ENCODE results near the gene TMEFF1. TPM values are rescaled to one million over a fixed set of nuclear protein-coding genes. Genes with fewer than 3 reads are reported as not detected.
"Not testable (repeated sequence)": the region's sequence is repeated elsewhere in the genome, so short reads cannot be mapped to it uniquely, and the experiment has no call there.

Gene TMEFF1, protein sequence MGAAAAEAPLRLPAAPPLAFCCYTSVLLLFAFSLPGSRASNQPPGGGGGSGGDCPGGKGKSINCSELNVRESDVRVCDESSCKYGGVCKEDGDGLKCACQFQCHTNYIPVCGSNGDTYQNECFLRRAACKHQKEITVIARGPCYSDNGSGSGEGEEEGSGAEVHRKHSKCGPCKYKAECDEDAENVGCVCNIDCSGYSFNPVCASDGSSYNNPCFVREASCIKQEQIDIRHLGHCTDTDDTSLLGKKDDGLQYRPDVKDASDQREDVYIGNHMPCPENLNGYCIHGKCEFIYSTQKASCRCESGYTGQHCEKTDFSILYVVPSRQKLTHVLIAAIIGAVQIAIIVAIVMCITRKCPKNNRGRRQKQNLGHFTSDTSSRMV
- under 1 TPM; 0.10 to 0.14 TPM for total RNA-seq

DNA sequence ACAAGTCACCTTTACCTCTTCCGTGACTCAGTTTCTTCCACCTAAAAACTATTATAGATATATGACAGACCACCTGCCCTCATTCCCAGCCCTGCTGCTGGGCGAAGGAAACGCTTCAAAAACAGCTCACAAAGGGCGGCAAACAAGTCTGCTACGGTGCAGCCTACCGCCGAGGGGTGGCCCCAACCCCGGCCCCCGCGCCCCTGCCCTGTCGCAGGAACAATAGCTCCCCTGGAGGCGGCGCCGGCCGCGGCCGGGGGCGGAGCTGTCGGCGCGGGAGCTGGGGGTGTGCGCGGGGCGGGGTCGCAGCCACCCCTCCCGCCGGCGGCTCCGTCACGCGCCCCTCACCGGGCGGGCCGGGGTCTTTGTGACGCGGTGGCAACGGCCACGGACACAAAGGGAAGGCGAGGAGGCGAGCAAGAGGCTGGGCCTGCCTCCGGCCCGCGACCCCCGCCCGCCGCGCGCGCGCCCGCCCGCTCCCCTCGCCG is at the start of gene TMEFF1:
Gene TMEFF1 (plus strand): TSS at position 362 of the 488 bp plus-strand sequence. CDS start 396 bp downstream, outside the sequence.
- no peaks in the 10 kb centered on the region for H3K36me3 Mint-ChIP-seq
- peaks cover 7% of the 10 kb centered on the region for H3K4me1 Mint-ChIP-seq
- peaks cover 30% of the 10 kb centered on the region for H3K27me3 Mint-ChIP-seq
- peak; percentile 68 for DNase-seq
- H3K27ac Mint-ChIP-seq, result no peak within 1 kb of the TSS
- peak within 1 kb of the TSS; percentile 71 for H3K4me3 Mint-ChIP-seq
- no peaks in the 10 kb centered on the region for H3K9me3 Mint-ChIP-seq

DNA sequence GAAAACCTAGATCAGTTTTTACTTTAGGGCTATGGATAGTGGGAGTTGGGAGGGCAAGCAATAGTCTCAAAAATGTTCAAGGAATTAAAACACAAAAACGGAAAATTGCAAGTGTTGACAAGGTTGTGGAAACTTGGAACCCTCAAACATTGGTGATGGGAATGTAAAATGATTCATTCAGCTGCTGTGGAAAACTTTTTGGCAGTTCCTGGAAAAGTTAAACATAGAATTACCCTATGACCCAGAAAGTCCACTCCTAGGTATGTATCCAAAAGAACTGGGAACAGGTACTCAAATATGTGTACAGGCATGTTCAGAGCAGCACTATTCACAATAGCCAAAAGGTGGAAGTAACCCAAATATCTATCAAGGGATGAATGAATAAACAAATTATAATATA is 47.2 kb upstream of the TMEFF1 start:
- H3K9me3 Mint-ChIP-seq, result no peaks in the 10 kb centered on the region
- H3K27ac Mint-ChIP-seq, result no peak overlapping the region
- H3K27me3 Mint-ChIP-seq, result peaks cover 7% of the 10 kb centered on the region
- no peak for DNase-seq
- H3K36me3 Mint-ChIP-seq, result peaks cover 3% of the 10 kb centered on the region
- peaks cover 31% of the 10 kb centered on the region for H3K4me1 Mint-ChIP-seq
- H3K4me3 Mint-ChIP-seq, result peak overlapping the region; percentile 83

DNA sequence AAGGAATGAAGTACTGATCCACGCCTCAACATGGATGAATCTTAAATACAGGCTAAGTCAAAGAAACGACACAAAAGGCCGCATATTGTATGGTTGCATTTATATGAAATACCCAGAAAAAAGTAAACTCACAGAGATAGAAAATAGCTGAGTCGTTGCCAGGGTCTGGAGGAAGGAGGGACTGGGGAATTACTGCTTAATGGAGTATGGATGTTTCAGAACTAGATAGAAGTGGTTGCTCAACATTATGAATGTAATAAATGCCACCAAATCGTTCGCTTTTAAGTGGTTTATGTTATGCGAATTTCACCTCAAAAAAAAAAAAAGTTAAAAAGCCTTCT is 46.8 kb upstream of the TMEFF1 start:
- Mint-ChIP-seq H3K4me1 (peaks cover 31% of the 10 kb centered on the region), H3K4me3 (peak overlapping the region; percentile 83), H3K9me3 (no peaks in the 10 kb centered on the region), H3K36me3 (peaks cover 3% of the 10 kb centered on the region), H3K27ac (peak overlapping the region; percentile 89), H3K27me3 (peaks cover 7% of the 10 kb centered on the region)
- DNase-seq, result no peak

DNA sequence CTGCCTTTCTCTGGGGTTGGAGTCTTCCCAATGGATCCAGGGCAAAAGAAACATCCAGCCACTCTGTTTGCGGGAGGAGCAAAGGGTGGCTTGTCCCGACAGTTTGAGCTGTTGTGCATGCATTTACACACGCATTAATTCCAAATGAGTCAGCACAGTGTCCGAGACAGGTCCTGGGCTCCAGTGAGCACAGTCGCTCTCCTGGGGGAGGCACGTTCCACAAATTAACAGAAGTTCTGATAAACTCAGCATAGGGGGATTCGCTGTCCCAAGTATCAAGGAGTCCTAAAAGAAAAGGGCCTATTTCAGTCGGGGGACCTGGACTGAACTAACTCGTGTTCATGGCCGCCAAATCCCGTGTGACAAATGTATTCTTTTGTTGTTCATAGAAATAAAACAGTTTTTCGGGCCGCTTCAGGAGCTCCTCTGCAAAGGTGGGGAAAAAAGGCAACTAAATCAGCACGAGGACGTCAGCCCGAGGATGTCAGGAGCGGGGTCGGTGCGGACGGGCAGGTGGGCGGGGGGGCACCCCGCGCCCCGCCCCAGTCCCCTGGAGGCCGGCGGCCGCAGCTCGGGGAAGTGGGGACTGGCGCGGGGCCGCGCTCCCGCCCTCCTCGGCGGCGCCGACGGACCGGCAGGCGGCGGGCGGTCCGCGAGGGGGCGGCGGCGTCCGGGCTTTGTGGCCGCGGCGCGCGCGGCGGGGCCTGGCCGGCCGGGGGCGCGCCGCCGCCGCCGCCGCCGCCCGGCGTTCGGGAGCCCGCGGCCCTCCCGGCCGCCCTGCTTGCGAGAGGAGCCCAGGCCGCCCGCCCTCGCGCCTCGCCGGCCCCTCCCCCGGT is 46.2 kb upstream of the TMEFF1 start, which contains the start of gene MSANTD3:
Gene MSANTD3 (plus strand): TSS at position 614 of the 836 bp plus-strand sequence. CDS start 14,796 bp downstream, outside the sequence.
- Mint-ChIP-seq H3K9me3 (no peaks in the 10 kb centered on the region), H3K4me1 (peaks cover 31% of the 10 kb centered on the region), H3K36me3 (peaks cover 3% of the 10 kb centered on the region), H3K27ac (peak within 1 kb of the TSS; percentile 89), H3K4me3 (peak within 1 kb of the TSS; percentile 84), H3K27me3 (peaks cover 7% of the 10 kb centered on the region)
- DNase-seq, result peak; percentile 66

DNA sequence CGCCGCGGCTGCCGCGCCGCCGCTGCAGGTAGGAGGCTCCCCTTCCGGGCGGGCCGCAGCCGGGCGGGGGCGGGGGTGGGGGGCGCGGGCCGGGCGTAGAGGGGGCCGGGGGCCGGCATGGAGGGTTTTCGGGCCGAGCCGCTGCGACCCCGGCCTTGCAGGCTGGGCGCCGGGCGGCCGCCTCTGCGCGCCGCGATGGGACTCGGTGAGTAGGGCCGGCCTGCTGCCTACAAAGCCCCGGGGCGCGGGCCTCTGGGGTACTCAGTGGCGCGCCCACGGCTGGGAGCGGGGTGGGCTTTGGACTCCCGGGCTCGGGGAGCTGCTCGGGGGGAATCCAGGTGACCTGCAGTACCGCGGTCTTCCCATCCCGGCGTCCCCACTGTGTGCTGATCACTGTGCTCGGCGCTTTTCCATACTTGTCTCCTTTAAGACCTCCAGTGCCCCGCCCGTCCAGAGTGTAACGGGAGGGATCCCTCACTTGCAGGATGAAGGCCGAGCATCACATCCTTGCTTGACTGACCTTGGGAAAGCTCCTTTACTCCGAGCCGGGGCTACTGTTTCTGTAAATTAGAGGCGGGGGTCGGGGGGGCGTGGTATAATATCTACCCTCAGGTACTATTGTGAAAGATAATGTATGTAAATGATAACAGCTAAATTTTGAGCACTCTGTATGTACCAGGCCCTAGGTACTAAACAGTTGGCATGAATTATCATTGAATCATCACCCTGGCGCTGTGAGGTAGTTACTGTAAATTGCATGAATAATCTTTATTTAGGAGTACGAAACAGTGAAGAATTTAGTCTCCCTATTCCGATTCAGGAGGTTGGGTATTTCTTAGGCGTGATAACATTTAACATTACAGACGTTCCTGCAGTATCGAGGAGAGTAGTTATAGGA is 45.3 kb upstream of the TMEFF1 start:
- H3K4me3 Mint-ChIP-seq, result peak overlapping the region; percentile 84
- peaks cover 6% of the 10 kb centered on the region for H3K27me3 Mint-ChIP-seq
- H3K9me3 Mint-ChIP-seq, result no peaks in the 10 kb centered on the region
- H3K4me1 Mint-ChIP-seq, result peaks cover 31% of the 10 kb centered on the region
- H3K36me3 Mint-ChIP-seq, result peaks cover 3% of the 10 kb centered on the region
- H3K27ac Mint-ChIP-seq, result peak overlapping the region; percentile 40
- no peak for DNase-seq

DNA sequence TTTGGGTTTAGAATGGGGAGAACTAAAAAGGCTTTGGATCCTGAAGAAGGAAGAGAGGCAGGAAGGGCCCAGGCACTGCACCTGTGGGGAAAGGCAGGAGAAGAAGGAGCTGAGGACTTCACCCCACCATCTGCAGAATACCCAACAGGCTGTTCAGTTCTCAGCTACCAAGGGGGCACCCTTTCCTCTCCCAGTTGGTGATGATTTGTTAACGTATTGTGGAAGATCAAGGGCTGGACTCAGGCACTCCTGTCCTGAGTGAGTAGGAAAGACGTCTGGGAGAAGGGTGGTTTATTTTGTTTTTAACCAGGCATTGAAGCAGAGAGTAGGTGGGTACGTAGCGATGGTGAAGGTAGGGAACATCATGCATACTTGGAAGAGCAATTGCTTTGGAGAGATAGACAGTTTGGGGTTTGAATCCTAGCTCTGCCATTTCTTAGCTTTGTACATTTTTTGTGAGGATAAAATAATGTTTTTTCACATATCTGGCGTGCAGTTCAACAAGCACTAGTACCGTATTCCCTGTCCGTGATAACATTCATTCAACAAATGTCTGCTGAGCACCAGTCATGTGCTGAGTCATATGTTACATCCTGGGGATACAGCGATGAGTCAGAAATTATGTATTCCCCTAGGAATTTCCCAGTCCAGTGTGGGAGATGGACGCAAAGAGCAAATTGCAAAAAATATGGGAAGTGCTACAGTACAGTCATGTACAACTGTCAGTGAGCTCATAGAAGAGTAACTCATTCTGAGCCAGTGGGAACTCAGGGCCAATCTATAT is 43.9 kb upstream of the TMEFF1 start:
- Mint-ChIP-seq H3K36me3 (peaks cover 3% of the 10 kb centered on the region), H3K27me3 (no peaks in the 10 kb centered on the region), H3K27ac (no peak overlapping the region), H3K4me1 (peaks cover 31% of the 10 kb centered on the region), H3K9me3 (no peaks in the 10 kb centered on the region), H3K4me3 (no peak overlapping the region)
- no peak for DNase-seq

DNA sequence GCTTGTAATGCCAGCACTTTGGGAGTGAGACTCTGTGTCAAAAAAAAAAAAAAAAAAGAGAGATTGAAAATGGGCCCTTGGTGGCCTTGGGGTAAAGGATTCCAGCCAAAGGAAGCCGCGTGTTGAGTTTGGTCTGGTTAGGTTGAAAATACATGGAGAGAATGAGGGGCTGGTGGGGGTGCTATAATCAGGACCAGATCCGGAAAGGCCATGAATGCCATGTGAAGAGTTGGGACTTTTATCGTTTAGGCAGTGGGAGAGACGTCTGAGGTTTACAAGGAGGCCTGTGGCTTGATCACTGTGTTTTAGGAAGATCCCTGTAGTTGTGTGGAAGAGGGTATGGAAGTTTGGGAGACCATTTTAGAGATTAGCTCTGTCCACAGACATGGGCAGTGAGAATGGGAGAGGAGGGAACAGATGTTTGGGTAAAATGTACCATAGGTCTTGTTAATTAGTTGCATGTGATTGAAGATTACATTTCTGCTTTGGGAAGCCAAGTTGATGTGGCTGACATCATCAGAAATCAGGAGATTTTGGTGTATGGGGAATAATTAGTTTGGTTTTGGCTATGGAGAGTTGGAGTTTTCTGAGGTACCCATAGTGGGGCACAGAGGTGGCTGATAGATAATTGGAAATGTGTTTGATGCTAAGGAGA is 42.5 kb upstream of the TMEFF1 start:
- DNase-seq, result no peak
- H3K27ac Mint-ChIP-seq, result no peak overlapping the region
- H3K4me1 Mint-ChIP-seq, result peaks cover 31% of the 10 kb centered on the region
- H3K9me3 Mint-ChIP-seq, result no peaks in the 10 kb centered on the region
- H3K4me3 Mint-ChIP-seq, result no peak overlapping the region
- H3K27me3 Mint-ChIP-seq, result no peaks in the 10 kb centered on the region
- H3K36me3 Mint-ChIP-seq, result peaks cover 4% of the 10 kb centered on the region

DNA sequence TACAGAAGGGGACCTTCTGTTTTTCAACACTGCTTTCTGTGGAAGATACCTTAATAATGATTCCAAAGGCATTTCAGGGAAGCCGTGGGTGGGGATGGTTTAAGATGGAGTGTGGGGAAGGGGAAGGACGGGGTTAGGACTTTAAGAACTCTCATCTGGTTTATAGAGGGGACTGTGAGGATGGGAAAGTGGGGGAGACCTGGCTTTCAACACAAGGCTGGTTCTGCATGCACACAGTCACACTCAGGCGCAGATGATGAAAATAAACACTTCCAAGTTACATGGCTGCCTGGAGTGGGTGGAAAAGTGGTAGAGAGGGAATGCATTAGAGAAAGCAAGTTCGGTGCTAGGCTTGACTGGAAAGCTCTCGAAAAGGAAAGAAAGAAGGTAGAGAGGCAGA is 41.1 kb upstream of the TMEFF1 start:
- peaks cover 6% of the 10 kb centered on the region for H3K36me3 Mint-ChIP-seq
- H3K4me1 Mint-ChIP-seq, result peaks cover 19% of the 10 kb centered on the region
- DNase-seq, result no peak
- no peak overlapping the region for H3K4me3 Mint-ChIP-seq
- H3K9me3 Mint-ChIP-seq, result no peaks in the 10 kb centered on the region
- H3K27ac Mint-ChIP-seq, result no peak overlapping the region
- H3K27me3 Mint-ChIP-seq, result no peaks in the 10 kb centered on the region

DNA sequence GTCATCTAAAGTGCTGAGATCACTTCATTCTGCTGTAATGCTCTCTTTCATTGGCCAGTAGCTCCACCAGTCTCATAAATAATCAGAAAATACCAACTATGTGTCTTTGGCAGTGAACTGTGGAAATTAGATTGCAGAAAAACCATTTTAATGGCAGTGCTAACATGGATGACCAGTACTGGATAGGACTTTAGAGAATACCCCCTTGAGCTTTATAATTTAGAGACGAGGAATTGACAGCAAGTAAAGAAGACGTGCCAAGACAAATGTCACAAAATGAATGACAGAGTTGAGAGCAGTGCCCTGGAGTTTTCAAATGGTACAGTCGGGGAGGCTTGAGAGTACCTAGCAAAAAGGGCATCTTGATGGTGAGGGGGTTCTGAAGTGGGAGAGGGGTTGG is 40.2 kb upstream of the TMEFF1 start:
- H3K27me3 Mint-ChIP-seq, result no peaks in the 10 kb centered on the region
- H3K4me3 Mint-ChIP-seq, result no peak overlapping the region

DNA sequence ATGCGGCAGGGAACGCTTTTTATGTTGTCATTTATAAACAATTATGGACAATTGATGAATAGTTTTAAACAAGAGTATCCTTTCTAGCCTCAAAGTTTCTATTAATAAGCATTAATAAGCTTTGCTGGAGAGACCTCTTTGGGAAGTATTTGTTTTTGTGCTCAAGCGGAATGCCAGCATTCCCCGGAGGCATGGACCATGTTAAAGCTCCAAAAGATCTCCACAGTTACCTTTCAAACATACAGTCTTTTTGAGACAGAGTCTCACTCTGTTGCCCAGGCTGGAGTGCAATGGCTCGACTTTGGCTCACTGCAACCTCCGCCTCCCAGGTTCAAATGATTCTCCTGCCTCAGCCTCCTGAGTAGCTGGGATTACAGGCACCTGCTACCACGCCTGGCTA is 36.4 kb upstream of the TMEFF1 start:
- no peak overlapping the region for H3K4me3 Mint-ChIP-seq
- DNase-seq, result no peak
- H3K9me3 Mint-ChIP-seq, result no peaks in the 10 kb centered on the region
- no peak overlapping the region for H3K27ac Mint-ChIP-seq
- H3K27me3 Mint-ChIP-seq, result no peaks in the 10 kb centered on the region
- H3K4me1 Mint-ChIP-seq, result peaks cover 2% of the 10 kb centered on the region
- peaks cover 3% of the 10 kb centered on the region for H3K36me3 Mint-ChIP-seq

More for the DNA sequence above, 40.2 kb upstream of the TMEFF1 start:
- Mint-ChIP-seq H3K27ac (no peak overlapping the region), H3K9me3 (no peaks in the 10 kb centered on the region), H3K4me1 (peaks cover 17% of the 10 kb centered on the region), H3K36me3 (peaks cover 6% of the 10 kb centered on the region)
- no peak for DNase-seq

DNA sequence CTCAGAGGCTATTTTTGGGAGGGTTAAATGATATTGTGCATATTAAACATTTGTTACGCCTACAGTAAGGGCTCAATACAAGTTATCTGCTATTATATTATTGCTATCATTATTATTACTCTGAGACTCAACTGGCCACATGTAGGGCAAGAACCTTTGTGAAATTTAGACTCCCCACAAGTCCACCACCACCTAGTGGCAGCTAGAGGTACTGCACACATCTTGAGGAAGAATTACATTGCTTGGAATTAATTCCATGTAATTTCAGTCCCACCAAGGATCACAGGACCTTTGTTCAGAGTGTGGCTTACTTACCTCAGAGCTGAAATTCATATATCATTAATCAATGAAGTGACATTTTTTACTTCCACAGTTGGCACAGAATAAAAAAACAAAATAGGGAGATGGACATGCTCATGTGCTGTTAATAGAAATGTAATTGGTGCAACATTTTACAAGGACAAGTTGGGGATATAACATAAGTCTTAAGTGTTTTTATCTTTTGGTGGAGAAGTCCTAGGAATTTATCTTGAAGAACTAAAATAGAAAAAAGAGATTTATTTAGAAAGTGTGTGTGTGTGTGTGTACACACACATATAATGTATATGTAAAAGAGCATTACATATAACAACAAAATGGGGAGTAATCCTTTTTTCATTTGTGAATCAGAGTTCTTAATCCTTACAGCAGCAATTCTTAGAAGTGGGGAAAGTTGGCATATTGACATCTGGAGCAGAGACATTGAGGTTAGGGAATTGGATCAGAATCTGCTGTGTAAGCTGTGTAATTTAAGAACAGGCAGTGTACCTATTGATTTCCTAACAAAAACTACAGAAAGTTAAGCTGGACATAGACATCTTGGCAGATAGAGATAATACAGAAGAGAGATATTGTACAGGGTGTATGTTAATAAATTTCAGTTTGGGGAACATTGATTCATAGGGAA is 34.8 kb upstream of the TMEFF1 start:
- Mint-ChIP-seq H3K27me3 (no peaks in the 10 kb centered on the region), H3K4me1 (peaks cover 2% of the 10 kb centered on the region), H3K9me3 (no peaks in the 10 kb centered on the region), H3K36me3 (peaks cover 3% of the 10 kb centered on the region), H3K4me3 (no peak overlapping the region), H3K27ac (no peak overlapping the region)
- DNase-seq, result peak; percentile 34

DNA sequence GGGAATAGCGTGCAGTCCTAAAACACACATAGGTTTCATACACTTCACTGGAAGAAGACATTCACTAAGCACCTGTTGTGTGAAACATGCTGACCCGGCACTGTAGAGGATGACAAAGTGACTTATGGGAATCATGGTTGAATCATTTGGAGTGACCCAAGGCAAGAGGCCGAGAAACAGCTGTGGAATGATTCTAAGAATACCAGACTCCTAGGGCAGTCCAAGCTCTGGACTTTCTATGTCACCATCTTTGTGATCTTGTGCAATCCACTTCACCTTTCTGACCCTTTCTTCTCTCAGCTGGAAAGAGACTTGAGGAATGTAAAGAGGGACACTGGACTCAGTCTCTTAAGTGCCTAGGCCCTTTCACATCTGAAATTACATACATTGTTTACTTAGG is 32.9 kb upstream of the TMEFF1 start:
- Mint-ChIP-seq H3K4me3 (no peak overlapping the region), H3K9me3 (no peaks in the 10 kb centered on the region), H3K27me3 (no peaks in the 10 kb centered on the region), H3K4me1 (peaks cover 2% of the 10 kb centered on the region), H3K36me3 (peaks cover 3% of the 10 kb centered on the region), H3K27ac (no peak overlapping the region)
- no peak for DNase-seq

DNA sequence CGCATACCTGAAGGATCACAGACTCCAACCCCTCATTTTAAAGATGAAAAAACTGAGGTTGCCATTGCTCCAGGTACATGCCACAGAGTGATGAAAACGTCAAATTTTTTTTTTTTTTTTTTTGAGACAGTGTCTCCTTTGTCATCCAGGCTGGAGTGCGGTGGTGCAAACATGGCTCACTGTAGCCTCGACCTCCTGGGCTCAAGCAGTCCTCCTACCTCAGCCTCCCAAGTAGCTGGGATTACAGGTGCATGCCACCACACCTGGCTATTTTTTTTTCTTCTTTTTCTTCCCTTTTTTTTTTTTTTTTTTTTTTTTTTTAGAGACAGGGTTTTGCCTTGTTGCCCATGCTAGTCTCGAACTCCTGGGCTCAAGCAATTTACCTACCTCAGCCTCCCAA is 32.5 kb upstream of the TMEFF1 start:
- not testable (repeated sequence) for DNase-seq, H3K36me3 Mint-ChIP-seq, H3K27me3 Mint-ChIP-seq, H3K27ac Mint-ChIP-seq, H3K9me3 Mint-ChIP-seq, H3K4me3 Mint-ChIP-seq, H3K4me1 Mint-ChIP-seq
